ENCODE data around the gene FBXO15.

GRCh38 chr18:74153793-74154192, 6.2 kb upstream of the FBXO15 start:
- TF ChIP-seq SNAI2 (CRISPR knock-in tag; IDR thresholded peaks at IDR 0.05) (no peak), TSHZ2 (CRISPR knock-in tag; IDR thresholded peaks at IDR 0.05) (no peak), CSRNP3 (CRISPR knock-in tag; IDR thresholded peaks at IDR 0.05) (no peak), PATZ1 (CRISPR knock-in tag; IDR thresholded peaks at IDR 0.05; ENCODE audit: borderline replicate concordance) (no peak), ZC3H10 (CRISPR knock-in tag; IDR thresholded peaks at IDR 0.05) (no peak), ZFP30 (CRISPR knock-in tag; IDR thresholded peaks at IDR 0.05) (no peak), TOX (CRISPR knock-in tag; IDR thresholded peaks at IDR 0.05; ENCODE audit: borderline replicate concordance) (no peak), TCF4 (CRISPR knock-in tag; IDR thresholded peaks at IDR 0.05; ENCODE audit: borderline replicate concordance) (no peak), CREB5 (CRISPR knock-in tag; IDR thresholded peaks at IDR 0.05; ENCODE audit: low read depth) (no peak)

Measured in SK-N-SH treated with all-trans-retinoic acid at 6 μM for 48 hours (cell line).